Testis (tissue), 3 donors: ENCODE results near the gene CTBP1. TPM values are rescaled to one million over a fixed set of nuclear protein-coding genes. Genes with fewer than 3 reads are reported as not detected.
A peak's percentile ranks its signal among the peaks of the same experiment; 100 is the strongest.

Experiments
- DNase-seq: peaks from one replicate; pipeline ENCODE4 v3.0.0-alpha.2; 2019
- H3K27ac ChIP-seq, 2 donors: fragments of 200-600 bp; sonication (generic); one replicate each; pipeline ENCODE4 v1.5.1; 2019
- H3K27me3 ChIP-seq: fragments of 200-600 bp; sonication (generic); one replicate; pipeline ENCODE4 v1.5.1; 2019
- H3K36me3 ChIP-seq: fragments of 200-600 bp; sonication (generic); one replicate; pipeline ENCODE4 v1.5.1; 2017; ENCODE audit warnings: low read depth; ENCODE audit errors: missing control alignments
- H3K4me1 ChIP-seq: fragments of 200-600 bp; sonication (generic); one replicate; pipeline ENCODE4 v1.5.1; 2019
- H3K4me3 ChIP-seq, 2 donors: fragments of 200-600 bp; sonication (generic); one replicate each; pipeline ENCODE4 v1.5.1; 2017 to 2019
- H3K9me3 ChIP-seq: fragments of 200-600 bp; sonication (generic); one replicate; pipeline ENCODE4 v1.5.1; 2017
- POLR2A ChIP-seq: fragments of 450-650 bp; IDR thresholded peaks from one replicate; pipeline ENCODE4 v1.6.1; 2017; ENCODE audit warnings: antibody characterized with exemption, mild to moderate bottlenecking, moderate library complexity
- WGBS, 2 donors: methylation state at CpG; one replicate each; pipeline ENCODE4 v1.1.5; 2018; 5-methylcytosine and 5-hydroxymethylcytosine counted together
- intact Hi-C: fragments of 100-400 bp; cut with DNase I; formaldehyde crosslinking; loops from one replicate; pipeline ENCODE4 v1.15.1; 2023; ENCODE audit warnings: low total_unique reads
- polyA plus RNA-seq: library from polyadenylated mRNA; stranded (reverse); fragments of 350-450 nt; fragmentation: Illumina TruSeq; extraction: RNeasy Lipid Tissue Mini Kit (QIAGEN cat#74804); gene quantifications from one replicate; pipeline ENCODE4 v1.2.3, GENCODE V29; 2014; ENCODE audit warnings: low read depth, low replicate concordance; ENCODE audit not compliant: insufficient read depth
- total RNA-seq, 2 donors: library from RNA; depleted of rRNA; stranded (reverse); fragments of >200 nt; gene quantifications; one replicate each; pipeline ENCODE4 v1.2.3, GENCODE V29; 2016
- TF ChIP-seq, protein P1 (sequence below), 3 experiments: fragments of 450-650 bp in 2 of 3; fragments of 200-600 bp in 1 of 3; sonication (generic) in 1 of 3; IDR thresholded peaks; one replicate each; pipeline ENCODE4 v1.5.1; 2016 to 2019; ENCODE audit warnings: antibody characterized with exemption in 3 of 3, mild to moderate bottlenecking in 2 of 3, moderate library complexity in 1 of 3

CTBP1 gene
- total and polyA plus RNA-seq, 3 donors from 2014 or later: 72.6 to 245 (median 240) TPM

DNA sequence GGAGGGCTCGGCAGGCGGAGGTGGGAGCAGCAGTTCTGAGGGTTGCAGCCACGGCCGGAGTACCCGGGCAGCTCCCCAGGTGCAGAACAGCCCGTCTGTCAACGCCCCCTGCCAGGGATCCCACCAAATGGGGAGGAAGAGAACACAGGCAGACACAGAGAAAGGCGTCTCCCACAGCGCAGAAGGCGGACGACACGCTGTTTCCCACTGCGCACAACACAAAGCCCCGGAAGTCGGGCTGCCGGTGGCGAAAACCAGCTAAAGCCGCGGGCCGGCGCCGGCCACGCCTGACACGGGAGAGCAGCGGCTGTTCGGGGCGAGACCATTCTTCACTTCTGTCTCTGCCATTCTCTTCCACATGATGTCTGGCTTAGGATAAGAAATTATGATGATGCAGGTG, 31.6 kb downstream of the CTBP1 start:
- H3K9me3 ChIP-seq: no peaks in the 10 kb centered on the region
- H3K27ac ChIP-seq: no peak overlapping the region
- peaks cover 21% of the 10 kb centered on the region for H3K4me1 ChIP-seq
- TF ChIP-seq, protein P1, sequence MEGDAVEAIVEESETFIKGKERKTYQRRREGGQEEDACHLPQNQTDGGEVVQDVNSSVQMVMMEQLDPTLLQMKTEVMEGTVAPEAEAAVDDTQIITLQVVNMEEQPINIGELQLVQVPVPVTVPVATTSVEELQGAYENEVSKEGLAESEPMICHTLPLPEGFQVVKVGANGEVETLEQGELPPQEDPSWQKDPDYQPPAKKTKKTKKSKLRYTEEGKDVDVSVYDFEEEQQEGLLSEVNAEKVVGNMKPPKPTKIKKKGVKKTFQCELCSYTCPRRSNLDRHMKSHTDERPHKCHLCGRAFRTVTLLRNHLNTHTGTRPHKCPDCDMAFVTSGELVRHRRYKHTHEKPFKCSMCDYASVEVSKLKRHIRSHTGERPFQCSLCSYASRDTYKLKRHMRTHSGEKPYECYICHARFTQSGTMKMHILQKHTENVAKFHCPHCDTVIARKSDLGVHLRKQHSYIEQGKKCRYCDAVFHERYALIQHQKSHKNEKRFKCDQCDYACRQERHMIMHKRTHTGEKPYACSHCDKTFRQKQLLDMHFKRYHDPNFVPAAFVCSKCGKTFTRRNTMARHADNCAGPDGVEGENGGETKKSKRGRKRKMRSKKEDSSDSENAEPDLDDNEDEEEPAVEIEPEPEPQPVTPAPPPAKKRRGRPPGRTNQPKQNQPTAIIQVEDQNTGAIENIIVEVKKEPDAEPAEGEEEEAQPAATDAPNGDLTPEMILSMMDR (IDR thresholded peaks at IDR 0.05): no peak
- TF ChIP-seq POLR2A: no peak
- no peak overlapping the region for H3K4me3 ChIP-seq
- H3K27me3 ChIP-seq: no peaks in the 10 kb centered on the region
- H3K36me3 ChIP-seq: no peaks in the 10 kb centered on the region
- 94 to 97% methylated on average over 23 to 27 of the region's 27 CpGs for WGBS, 2 donors
- no peak for DNase-seq
- intact Hi-C loops: no loop called here

DNA sequence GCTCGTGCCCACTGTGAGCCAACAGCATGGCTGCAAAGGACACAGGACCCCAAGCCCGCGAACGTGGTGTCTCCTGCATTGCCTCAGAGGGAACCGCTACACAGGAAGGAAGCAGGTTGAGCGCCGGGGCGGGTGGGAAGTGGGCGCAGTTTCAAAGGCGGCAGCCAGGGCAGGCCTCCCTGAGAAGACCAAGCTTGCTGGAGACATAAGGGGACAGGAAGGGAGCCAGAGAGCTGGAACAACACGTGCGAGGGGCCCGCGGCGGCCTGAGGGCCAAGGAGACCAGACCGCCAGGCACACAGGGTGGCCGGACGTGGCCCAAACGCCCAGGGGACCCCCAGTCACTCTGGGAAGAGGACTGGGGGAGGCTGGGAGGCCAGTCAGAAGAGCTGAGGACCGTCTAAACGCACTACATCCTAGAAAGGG, 32.0 kb downstream of the CTBP1 start:
- H3K9me3 ChIP-seq: no peaks in the 10 kb centered on the region
- 90 to 94% methylated on average over 16 to 21 of the region's 21 CpGs for WGBS, 2 donors
- no peaks in the 10 kb centered on the region for H3K27me3 ChIP-seq
- intact Hi-C loops: no loop called here
- no peaks in the 10 kb centered on the region for H3K36me3 ChIP-seq
- no peak overlapping the region for H3K4me3 ChIP-seq
- no peak for DNase-seq
- H3K4me1 ChIP-seq: peaks cover 26% of the 10 kb centered on the region
- TF ChIP-seq POLR2A: no peak
- TF ChIP-seq, protein P1 (IDR thresholded peaks at IDR 0.05): no peak
- H3K27ac ChIP-seq: no peak overlapping the region

DNA sequence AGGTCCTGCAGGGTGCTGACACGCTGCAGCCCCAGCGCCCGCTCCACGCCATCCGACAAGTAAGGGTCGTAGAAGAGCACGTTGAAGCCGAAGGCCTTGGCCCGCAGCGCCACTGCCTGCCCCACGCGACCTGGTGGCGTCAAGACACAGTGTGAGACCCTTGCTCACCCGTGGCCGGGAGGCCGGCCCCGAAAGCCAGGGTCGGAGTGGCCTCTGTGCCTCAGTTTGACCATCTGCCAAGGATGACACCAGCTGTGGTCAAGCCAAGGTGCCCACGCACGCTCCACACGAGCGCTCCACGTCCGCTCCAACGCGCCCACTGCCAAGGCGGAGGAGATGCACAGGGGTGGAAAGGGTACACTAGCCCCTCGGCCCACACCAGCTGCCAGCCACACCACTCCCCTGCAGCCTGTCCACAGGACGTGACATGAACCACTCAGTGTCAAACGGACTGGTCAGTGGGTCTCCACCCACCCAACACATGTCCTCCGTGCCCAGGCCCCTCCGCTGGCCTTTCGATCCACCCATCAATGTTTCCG, 32.8 kb downstream of the CTBP1 start:
- no peak for DNase-seq
- H3K27ac ChIP-seq: no peak overlapping the region
- TF ChIP-seq, protein P1 (IDR thresholded peaks at IDR 0.05): no peak
- TF ChIP-seq POLR2A: no peak
- peaks cover 27% of the 10 kb centered on the region for H3K4me1 ChIP-seq
- no peak overlapping the region for H3K4me3 ChIP-seq
- H3K36me3 ChIP-seq: no peaks in the 10 kb centered on the region
- H3K27me3 ChIP-seq: no peaks in the 10 kb centered on the region
- 83 to 93% methylated on average over 5 to 34 of the region's 34 CpGs for WGBS, 2 donors
- no peaks in the 10 kb centered on the region for H3K9me3 ChIP-seq
- intact Hi-C loops: no loop called here

DNA sequence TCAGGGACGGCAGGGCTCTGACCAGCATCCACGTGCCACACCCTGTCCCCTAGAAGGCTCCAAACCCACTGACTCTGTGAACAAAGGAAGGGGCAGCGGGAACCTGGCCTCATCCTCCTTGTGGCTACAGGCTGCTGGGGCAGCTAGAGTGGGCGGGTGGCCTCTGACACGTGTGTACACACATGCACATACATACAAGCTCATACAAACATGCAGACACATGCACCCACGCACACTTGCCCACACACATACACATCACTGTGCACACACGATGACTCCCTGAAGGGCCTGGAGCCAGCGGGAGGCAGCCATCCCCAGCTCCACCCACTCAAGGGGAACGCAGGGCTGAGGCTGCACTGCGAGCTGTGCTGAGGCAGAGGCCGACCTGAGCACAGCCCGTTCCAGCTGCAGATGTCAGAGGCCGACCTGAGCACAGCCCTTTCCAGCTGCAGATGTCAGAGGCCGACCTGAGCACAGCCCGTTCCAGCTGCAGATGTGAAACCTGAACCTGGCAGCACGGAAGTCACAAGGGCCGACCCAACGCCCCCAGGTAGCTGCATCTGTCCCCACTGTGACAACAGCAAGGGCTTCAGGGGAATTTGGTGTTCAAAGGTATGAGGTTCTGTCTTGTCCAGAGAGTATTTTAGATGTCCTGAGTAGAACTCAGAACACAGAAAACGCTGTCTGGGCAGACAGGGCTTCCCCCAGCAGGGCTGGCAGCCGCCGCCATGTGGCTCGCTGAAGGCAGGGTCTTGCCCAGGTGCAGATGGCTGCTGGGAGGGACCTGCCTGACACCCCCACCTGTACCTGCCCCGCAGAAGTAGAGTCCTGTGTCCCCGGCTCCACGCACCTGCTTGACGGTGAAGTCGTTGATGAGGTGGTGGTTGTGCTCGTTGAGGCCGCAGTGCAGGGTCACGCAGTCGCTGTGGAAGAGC, 33.5 kb downstream of the CTBP1 start:
- intact Hi-C loops: no loop called here
- no peaks in the 10 kb centered on the region for H3K27me3 ChIP-seq
- DNase-seq: peak; percentile 74
- H3K9me3 ChIP-seq: no peaks in the 10 kb centered on the region
- H3K4me3 ChIP-seq: no peak overlapping the region
- H3K27ac ChIP-seq: no peak overlapping the region
- TF ChIP-seq POLR2A: no peak
- TF ChIP-seq, protein P1 (IDR thresholded peaks at IDR 0.05): no peak
- peaks cover 34% of the 10 kb centered on the region for H3K4me1 ChIP-seq
- WGBS, 2 donors: 70 to 86% methylated on average over 19 to 29 of the region's 31 CpGs
- no peaks in the 10 kb centered on the region for H3K36me3 ChIP-seq
